GM19328 (cell line): ENCODE data around the gene BACH1.

ENCODE experiments used
- ATAC-seq: cut with Tn5 transposase; IDR thresholded peaks from one replicate; pipeline ENCODE4 v1.9.1; 2021; ENCODE audit warnings: mild to moderate bottlenecking, moderate library complexity; ENCODE audit not compliant: unreplicated experiment

The BACH1 gene

GRCh38 chr21:29374481-29374880, 75.8 kb downstream of the BACH1 start:
- ATAC-seq = no peak

GRCh38 chr21:29376556-29376955, 77.8 kb downstream of the BACH1 start:
- ATAC-seq = no peak

GRCh38 chr21:29377266-29377665, 78.5 kb downstream of the BACH1 start:
- ATAC-seq = no peak

DNA sequence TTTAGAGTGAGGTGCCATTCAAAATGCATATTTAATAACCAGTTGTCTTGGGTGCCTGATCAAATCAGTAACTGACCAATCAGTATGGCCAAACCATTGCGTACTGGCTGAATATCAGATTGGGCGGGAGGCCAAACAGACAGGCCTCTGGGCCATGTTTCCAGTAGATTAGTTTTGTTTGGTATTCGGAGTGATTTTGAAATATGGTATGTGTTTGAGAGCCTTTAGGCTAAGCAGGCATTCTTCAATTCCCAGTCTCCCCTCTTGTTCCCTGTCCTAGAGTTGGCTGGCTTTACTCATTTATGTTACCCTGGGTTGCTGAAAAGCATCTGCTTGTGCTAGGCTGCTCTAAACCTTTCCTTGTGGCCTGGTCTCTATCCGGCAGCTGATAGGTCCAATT, 80.1 kb downstream of the BACH1 start:
- no peak for ATAC-seq

DNA sequence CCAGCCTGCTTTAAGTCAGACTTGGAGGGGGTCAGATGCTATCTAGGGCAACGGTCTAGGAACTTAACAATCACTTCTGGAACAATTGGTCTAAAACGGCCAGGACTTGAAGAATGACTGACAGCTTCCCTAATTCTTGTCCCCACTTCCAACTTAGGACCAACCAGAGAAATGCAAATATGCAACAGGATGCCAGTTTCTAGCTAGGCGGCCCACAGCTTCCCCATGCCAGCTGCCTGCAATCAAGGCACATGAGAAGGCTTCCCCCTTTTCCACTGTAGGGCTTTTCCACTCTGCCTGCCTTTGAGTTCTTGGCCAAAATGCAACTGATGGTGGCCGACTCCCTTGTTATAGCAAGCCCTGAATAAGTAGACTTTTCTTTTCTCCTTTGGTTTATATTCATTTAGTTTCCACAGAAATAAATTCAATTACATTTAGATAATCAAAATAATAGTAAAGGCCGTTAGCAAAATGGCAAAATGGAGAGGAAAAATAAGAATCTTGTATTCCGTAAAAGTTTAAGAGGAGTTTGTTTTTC, 80.9 kb downstream of the BACH1 start:
- no peak for ATAC-seq

- ATAC-seq = no peak
Measured at GRCh38 chr21:29382030-29382654, 83.4 kb downstream of the BACH1 start.

GRCh38 chr21:29384683-29385359, 86.1 kb downstream of the BACH1 start:
- ATAC-seq = no peak

- no peak for ATAC-seq
Measured at GRCh38 chr21:29385934-29386520, 87.3 kb downstream of the BACH1 start.

DNA sequence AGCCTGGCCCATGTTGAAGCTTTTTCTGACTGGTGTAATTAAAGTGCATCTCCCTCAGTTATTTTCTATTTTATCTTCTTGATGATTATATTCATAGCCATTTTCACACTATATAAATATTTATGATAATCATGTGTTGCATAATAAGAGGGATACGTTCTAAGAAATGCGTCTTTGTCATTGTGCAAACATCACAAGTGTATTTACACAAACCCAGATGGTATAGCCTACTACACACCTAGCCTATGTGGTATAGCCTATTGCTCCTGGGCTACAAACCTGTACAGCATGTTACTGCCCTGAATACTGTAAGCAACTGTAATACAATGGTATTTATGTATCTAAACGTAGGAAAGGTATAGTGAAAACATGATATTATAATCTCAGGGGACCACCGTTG, 88.1 kb downstream of the BACH1 start:
- ATAC-seq = no peak

- no peak for ATAC-seq
Measured at GRCh38 chr21:29387598-29387997, 88.9 kb downstream of the BACH1 start.

- no peak for ATAC-seq
Measured at GRCh38 chr21:29389136-29389535, 90.4 kb downstream of the BACH1 start.

DNA sequence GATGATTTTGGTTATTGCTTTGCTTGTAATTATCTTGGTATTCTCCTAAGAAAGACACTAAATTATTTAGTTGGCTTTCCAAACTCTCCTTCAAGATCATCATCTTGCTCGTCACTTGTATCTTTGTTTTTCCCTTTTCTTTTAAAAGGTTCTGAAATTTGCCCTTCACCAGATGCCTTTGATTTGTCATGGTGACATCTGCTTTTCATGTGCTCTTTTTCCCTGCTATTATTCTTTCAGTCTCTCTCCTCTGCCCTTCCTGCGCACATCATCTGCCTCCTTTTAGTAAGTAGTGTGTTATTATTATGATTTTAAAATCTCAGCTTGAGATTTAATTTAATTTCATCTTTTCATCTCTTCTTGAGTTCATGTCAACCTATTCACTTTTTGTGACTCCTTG, 92.1 kb downstream of the BACH1 start:
- no peak for ATAC-seq

GRCh38 chr21:29394051-29394450, 95.3 kb downstream of the BACH1 start:
- no peak for ATAC-seq
